ENCODE data around the gene AGTPBP1.

- TF ChIP-seq POLR2AphosphoS5 (IDR thresholded peaks at IDR 0.05; ENCODE audit: low read depth) (no peak), CTCF (IDR thresholded peaks at IDR 0.05; ENCODE audit: insufficient read depth, low read length) (no peak), REST (IDR thresholded peaks at IDR 0.05; ENCODE audit: insufficient replicate concordance, low read depth) (no peak), GABPA (IDR thresholded peaks at IDR 0.05; ENCODE audit: low read depth) (no peak), SPI1 (IDR thresholded peaks at IDR 0.05; ENCODE audit: borderline replicate concordance, low read depth) (no peak)
Measured at GRCh38 chr9:85723215-85723614, 18.5 kb downstream of the AGTPBP1 start.

All from HL-60 (cell line).